ENCODE data around the gene FARP1.

The FARP1 gene

DNA sequence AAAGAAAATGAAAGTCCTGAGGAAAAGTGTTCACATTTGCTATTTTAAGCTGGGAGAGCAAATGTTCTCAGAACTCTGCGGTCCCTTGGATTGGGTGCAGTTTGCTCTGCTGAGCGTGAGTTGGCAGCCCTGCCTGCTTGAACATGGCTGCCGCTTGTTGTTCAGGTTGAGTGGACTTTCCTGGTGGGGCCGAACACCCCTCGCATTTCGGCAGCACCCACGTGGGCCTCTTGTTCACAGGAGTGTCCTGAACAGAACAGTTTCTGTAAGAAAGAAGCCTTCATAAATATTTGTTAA, 45.0 kb downstream of the FARP1 start:
- no peak overlapping the region for H3K4me3 ChIP-seq (ENCODE audit: control insufficient read depth, low read depth, low read length)
- TF ChIP-seq, protein P1, sequence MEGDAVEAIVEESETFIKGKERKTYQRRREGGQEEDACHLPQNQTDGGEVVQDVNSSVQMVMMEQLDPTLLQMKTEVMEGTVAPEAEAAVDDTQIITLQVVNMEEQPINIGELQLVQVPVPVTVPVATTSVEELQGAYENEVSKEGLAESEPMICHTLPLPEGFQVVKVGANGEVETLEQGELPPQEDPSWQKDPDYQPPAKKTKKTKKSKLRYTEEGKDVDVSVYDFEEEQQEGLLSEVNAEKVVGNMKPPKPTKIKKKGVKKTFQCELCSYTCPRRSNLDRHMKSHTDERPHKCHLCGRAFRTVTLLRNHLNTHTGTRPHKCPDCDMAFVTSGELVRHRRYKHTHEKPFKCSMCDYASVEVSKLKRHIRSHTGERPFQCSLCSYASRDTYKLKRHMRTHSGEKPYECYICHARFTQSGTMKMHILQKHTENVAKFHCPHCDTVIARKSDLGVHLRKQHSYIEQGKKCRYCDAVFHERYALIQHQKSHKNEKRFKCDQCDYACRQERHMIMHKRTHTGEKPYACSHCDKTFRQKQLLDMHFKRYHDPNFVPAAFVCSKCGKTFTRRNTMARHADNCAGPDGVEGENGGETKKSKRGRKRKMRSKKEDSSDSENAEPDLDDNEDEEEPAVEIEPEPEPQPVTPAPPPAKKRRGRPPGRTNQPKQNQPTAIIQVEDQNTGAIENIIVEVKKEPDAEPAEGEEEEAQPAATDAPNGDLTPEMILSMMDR (conservative IDR thresholded peaks at IDR 0.05; ENCODE audit: control insufficient read depth, insufficient read depth, low read depth, low read length): no peak
- no peak for DNase-seq (ENCODE audit: low read depth)

DNA sequence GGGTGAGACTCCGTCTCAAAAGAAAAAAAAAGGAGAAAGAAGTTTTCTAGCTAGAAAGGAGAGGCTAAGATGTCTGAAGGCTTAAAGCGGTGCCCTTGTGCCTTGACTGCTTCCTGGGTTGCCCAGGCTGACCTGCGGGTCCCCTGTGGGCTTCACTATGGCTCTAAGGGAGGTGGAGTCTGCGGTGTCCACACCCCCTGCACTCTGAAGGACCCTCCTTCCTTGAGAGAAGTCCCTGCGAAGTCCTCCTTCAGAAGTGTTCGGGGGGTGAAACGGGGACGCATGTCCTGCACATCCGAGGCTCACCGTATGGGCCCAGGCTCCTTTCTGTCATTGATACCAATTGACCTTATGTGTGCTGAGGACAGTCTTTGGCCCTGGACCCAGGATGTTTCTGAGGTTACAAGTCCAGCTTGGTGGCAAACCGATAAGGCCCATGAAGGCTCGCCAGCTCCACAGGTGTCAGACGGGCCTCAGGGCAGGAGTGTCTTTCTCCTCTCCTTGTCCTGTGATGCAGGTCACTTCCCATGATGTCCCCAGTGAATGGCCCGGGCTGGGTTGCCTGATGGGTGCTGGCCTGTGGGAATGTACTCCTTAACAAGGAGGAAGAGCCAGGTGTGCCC, 45.8 kb downstream of the FARP1 start:
- no peak for DNase-seq (ENCODE audit: low read depth)
- TF ChIP-seq, protein P1 (conservative IDR thresholded peaks at IDR 0.05; ENCODE audit: control insufficient read depth, insufficient read depth, low read depth, low read length): no peak
- no peak overlapping the region for H3K4me3 ChIP-seq (ENCODE audit: control insufficient read depth, low read depth, low read length)

DNA sequence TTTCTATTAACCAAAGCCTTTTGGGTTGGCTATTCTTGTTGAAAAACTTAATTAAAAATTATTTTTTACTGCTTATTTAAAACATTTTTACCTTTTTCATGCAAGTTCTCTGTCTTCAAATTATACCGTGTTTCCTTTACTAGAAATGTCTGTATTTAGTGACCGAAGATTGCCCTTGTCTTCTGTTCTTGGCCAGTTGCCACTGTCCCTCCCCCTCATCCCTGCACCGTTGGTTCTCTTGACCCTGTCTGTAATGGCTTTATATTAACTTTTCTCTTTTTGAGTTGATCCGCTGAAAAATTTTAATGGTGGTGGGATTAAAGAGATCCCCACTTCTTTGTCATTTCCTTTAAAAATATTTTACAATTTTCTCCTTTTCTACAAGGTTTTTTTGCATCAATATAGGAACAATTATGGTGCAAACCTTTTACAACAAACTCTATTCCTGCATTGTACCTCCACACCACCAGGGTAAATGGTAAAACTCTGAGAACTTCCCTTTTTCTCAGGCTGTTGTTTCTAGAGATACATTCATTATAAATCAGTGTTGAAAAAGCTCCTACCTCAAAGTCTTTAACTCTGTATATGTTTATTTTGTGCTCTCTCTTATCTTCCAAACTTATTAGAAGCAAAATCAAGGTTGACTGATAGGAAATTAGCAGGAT, 47.1 kb downstream of the FARP1 start:
- no peak overlapping the region for H3K4me3 ChIP-seq (ENCODE audit: control insufficient read depth, low read depth, low read length)
- DNase-seq (ENCODE audit: low read depth): no peak
- TF ChIP-seq, protein P1 (conservative IDR thresholded peaks at IDR 0.05; ENCODE audit: control insufficient read depth, insufficient read depth, low read depth, low read length): no peak

DNA sequence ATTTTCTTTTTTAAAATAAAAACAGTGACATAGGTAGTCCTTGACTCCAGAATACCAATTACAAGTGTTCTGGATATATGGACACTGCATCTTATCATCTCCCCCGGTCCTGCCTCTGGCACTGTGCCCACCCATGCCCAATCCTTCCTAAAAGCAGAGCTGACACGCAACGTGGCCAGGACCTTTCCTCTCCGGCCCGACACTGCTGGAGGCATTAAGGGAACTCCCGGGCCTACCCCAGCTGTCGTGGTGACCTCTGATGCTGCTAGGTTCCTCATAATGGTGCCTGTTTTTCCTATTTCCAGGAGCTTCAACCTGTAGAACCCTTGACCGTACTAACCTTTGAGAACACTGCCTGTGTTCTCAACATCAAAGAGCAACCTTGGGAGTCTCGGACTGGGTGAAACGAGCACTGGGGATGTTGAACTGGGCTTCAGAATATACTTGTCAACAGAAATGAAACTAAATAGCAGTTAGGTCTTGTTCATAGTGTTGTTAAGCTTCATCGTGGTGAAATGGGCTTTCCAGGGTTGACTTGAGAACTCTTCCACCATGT, 48.1 kb downstream of the FARP1 start:
- TF ChIP-seq, protein P1 (conservative IDR thresholded peaks at IDR 0.05; ENCODE audit: control insufficient read depth, insufficient read depth, low read depth, low read length): no peak
- no peak overlapping the region for H3K4me3 ChIP-seq (ENCODE audit: control insufficient read depth, low read depth, low read length)
- no peak for DNase-seq (ENCODE audit: low read depth)

DNA sequence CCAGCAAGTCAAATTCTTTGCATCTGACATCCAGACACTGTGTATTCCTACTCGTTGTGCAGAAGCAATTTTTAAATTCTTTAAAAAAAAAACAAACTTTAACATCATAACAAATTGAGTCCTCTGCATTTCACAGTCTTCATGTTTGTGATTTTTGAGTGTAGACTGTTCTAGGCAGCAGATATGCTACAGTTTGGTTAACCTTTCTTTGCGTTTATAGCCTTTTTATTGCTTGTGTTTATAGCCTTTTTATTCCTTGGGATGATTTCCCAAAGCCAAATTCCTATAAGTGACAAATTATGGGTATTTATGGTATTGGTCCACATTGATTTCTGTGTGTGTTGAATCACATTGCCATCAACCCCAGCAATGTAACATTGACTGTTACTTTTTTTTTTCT, 49.1 kb downstream of the FARP1 start:
- TF ChIP-seq, protein P1 (conservative IDR thresholded peaks at IDR 0.05; ENCODE audit: control insufficient read depth, insufficient read depth, low read depth, low read length): no peak
- no peak overlapping the region for H3K4me3 ChIP-seq (ENCODE audit: control insufficient read depth, low read depth, low read length)
- DNase-seq (ENCODE audit: low read depth): no peak

DNA sequence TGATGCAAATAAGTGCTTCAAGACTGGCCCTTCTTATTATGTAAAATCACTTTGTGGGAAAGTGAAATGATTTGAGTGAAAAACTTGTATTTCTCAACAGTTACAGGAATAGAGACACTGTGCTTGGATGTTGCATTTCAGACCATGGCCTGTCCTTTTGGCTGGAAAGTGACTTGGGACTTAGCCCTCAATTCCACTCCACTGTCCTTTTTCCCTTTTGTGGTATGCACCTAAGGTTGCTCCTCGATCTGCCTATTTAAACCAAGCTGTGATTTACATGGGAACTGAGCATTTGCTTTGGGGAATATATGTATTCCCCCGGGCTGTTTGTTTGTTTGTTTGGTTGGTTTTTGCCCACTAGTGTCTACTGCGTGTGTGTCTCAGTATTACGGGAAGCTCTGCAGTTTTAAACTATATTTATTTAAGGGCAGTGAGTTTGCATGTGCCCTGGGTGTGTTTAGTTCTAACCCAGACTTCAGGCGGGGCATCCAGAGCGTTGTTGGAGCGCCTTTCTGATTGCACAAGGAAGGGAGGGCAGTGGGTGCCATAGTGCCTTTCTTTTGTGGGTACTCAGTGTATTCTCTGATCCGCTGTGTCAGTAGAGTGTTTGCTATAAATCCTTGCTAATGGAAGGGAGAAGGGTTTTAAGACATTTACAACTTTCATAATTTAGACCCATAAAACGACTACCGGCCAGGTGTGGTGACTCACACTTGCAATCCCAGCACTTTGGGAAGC, 52.3 kb downstream of the FARP1 start:
- TF ChIP-seq, protein P1 (conservative IDR thresholded peaks at IDR 0.05; ENCODE audit: control insufficient read depth, insufficient read depth, low read depth, low read length): no peak

More for the DNA sequence above, 52.3 kb downstream of the FARP1 start:
- no peak for DNase-seq (ENCODE audit: low read depth)
- H3K4me3 ChIP-seq (ENCODE audit: control insufficient read depth, low read depth, low read length): no peak overlapping the region
